ENCODE measurements around the gene GTPBP4.
"Not testable (repeated sequence)": the region's sequence is repeated elsewhere in the genome, so short reads cannot be mapped to it uniquely, and the experiment has no call there.

The GTPBP4 gene

GRCh38 chr10:1061930-1062774 is 73.9 kb downstream of the GTPBP4 start:
- DNase-seq: no peak

DNA sequence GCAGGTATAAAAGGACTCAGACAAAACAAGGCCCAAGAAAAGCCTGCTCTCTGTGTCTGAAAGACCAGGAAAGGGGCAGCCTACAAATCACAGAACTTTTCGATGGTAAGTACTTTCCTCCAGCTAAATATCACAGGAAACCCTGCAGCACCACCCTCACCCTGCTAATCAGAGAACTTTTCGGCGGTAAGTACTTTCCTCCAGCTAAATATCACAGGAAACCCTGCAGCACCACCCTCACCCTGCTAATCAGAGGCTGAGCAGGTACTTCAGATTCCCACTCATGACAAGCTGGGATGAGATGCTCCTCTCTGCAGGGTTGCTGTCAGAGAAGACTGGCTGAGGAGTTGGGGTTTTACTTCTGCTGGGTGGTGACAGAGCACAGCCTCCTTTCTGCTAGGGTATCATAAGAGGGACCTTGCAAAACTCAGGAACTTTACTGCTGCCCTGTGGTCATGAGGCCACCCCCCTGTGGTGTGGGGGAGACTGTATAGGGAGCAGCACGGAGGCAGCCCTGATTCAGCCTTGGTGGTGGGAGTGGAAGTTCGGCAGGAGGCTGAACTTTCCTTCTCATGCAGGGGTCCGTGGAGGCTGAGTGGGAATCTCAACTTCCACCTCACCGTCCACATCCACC is 75.1 kb downstream of the GTPBP4 start:
- no peak for DNase-seq

DNA sequence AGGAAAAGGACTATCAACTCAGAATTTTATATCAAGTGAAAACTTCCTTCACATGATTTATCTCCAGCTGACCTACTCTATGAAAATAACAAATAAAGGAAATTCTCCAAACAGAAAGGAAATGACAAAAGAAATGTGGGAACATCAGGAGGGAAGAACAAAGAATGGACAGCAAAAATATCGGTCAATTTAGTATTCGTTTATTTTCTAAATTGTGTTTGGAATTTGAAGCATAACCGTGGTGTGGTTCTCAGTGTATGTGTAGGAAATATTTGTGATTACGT is 76.7 kb downstream of the GTPBP4 start:
- DNase-seq: no peak

GRCh38 chr10:1066734-1067133 is 78.5 kb downstream of the GTPBP4 start:
- not testable (repeated sequence) for DNase-seq

- DNase-seq: no peak
These were observed 80.4 kb downstream of the GTPBP4 start for GRCh38 chr10:1068380-1069361.

Measured in DMS79 (cell line).